ENCODE data around the gene ABCC5. TPM values are rescaled to one million over a fixed set of nuclear protein-coding genes. Genes with fewer than 3 reads are reported as not detected.

ABCC5 gene
- total RNA-seq, 2 experiments from 2014 or later: 25.1 to 25.6 TPM

DNA sequence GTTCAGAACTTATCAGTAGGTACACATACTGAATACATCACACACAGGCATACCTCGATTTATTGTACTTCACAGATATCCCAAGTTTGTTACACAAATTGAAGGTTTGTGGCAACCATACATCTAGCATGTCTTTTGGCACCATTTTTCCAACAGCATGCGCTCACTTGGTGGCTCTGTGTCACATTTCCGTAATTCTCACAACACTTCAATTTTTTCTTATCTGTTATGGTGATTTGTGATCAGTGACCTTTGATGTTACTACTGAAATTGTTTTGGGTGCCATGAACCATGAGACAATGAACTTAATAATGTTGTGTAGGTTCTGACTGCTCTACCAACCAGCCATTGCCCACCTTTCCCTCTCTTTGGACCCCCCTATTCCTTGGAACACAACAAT is 143.8 kb downstream of the ABCC5 start:
- Mint-ChIP-seq H3K36me3 (peaks cover 12% of the 10 kb centered on the region), H3K4me1 (peaks cover 18% of the 10 kb centered on the region), H3K27me3 (no peaks in the 10 kb centered on the region), H3K9me3 (no peaks in the 10 kb centered on the region), H3K27ac (no peak overlapping the region), H3K4me3 (no peak overlapping the region)
- DNase-seq (no peak), ATAC-seq (ENCODE audit: low read depth) (no peak)
- POLR2A ChIA-PET: no interaction called here

DNA sequence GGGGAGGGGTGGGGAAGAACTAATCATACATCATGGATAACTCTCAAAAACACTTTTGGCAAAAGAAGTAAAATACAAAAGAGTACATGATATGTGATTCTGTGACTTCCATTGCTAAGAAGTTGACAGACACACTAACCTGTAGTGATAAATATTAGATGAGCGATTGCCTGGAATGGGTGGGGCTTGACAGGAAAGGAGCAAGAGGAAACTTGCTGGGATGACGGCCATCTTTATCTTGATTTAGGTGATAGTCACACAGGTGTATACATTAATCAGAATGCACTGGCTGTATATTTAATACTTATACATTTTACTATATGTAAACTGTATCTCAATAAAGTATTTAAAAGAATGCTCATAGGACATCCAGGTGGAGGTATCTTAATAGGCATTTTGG is 146.1 kb downstream of the ABCC5 start:
- Mint-ChIP-seq H3K4me1 (peaks cover 11% of the 10 kb centered on the region), H3K27me3 (no peaks in the 10 kb centered on the region), H3K9me3 (no peaks in the 10 kb centered on the region), H3K27ac (no peak overlapping the region), H3K4me3 (no peak overlapping the region), H3K36me3 (peaks cover 4% of the 10 kb centered on the region)
- ATAC-seq (ENCODE audit: low read depth) (no peak), DNase-seq (no peak)
- POLR2A ChIA-PET: no interaction called here

DNA sequence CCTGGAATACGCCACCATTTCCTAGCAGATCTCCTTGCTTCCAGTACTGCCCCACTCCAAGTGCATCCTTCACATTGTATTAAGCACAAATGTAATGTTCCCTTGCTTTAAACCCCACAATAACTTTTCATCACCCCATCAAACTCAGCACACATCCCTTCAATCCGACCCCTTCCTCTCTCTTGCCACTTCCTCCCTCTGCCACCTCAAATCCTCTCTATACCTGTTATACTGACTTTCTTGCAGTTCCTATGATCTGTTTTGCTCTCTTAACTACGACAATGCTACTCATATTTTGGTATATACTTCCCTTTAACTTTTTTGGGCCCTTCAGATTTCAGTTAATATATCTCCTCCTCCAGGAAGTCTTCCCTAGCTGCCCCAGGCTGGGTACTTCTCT is 147.1 kb downstream of the ABCC5 start:
- H3K4me1 Mint-ChIP-seq: peaks cover 11% of the 10 kb centered on the region
- DNase-seq: no peak
- H3K27ac Mint-ChIP-seq: peak overlapping the region; percentile 22
- H3K36me3 Mint-ChIP-seq: peaks cover 4% of the 10 kb centered on the region
- peak overlapping the region; percentile 7 for H3K4me3 Mint-ChIP-seq
- POLR2A ChIA-PET: no interaction called here
- H3K27me3 Mint-ChIP-seq: no peaks in the 10 kb centered on the region
- no peaks in the 10 kb centered on the region for H3K9me3 Mint-ChIP-seq
- peak; percentile 95 for ATAC-seq (ENCODE audit: low read depth)

Small RNA genes within 50 kb of the gene (microRNA-seq; reads per million reads assigned to microRNA genes)
- gene MIR4448: not detected

Other genes starting within 250 kb of the ABCC5 start
- 1 to 10 TPM; 1.6 to 2.7 TPM for gene MAP6D1, start 192.3 kb downstream of the ABCC5 start, total RNA-seq
- gene PARL, start 133.0 kb downstream of the ABCC5 start, total RNA-seq: 10 to 100 TPM; 37.4 to 45.5 TPM
- not detected for gene HTR3D, start 13.9 kb upstream of the ABCC5 start, total RNA-seq
- gene HTR3C, start 35.2 kb upstream of the ABCC5 start, total RNA-seq: not detected
- not detected for gene HTR3E, start 79.2 kb upstream of the ABCC5 start, total RNA-seq
- 10 to 100 TPM; 54.7 to 61.8 TPM for gene EIF2B5, start 117.5 kb upstream of the ABCC5 start, total RNA-seq
- gene DVL3, start 137.5 kb upstream of the ABCC5 start, total RNA-seq: 10 to 100 TPM; 39.9 to 41.0 TPM
- gene AP2M1, start 157.0 kb upstream of the ABCC5 start, total RNA-seq: 100 to 1,000 TPM; 210 to 213 TPM
- 10 to 100 TPM; 68.6 to 76.3 TPM for gene ABCF3, start 168.3 kb upstream of the ABCC5 start, total RNA-seq
- under 1 TPM in 1 of 2 experiments, not detected in 1; 0.25 TPM for gene VWA5B2, start 211.7 kb upstream of the ABCC5 start, total RNA-seq
- gene ALG3, start 231.1 kb upstream of the ABCC5 start, total RNA-seq: 10 to 100 TPM; 38.8 to 38.9 TPM
- gene EEF1AKMT4, start 231.8 kb upstream of the ABCC5 start, total RNA-seq: 1 to 10 TPM; 2.5 to 3.3 TPM
- gene CAMK2N2, start 243.7 kb upstream of the ABCC5 start, total RNA-seq: not detected